Gastrocnemius medialis (tissue), 4 donors: Measurements from ENCODE around the gene RC3H1.

ENCODE experiments used
- POLR2A ChIP-seq, 2 donors: fragments of 450-650 bp; IDR thresholded peaks; one replicate each; pipeline ENCODE4 v1.6.1; 2017; ENCODE audit warnings: antibody characterized with exemption in 2 of 2, mild to moderate bottlenecking in 2 of 2, moderate library complexity in 2 of 2
- TF ChIP-seq, protein P1 (sequence below), 5 experiments: fragments of 450-650 bp in 3 of 5; fragments of 200-600 bp in 2 of 5; sonication (generic) in 2 of 5; IDR thresholded peaks in 4 of 5; conservative IDR thresholded peaks in 1 of 5; 1 replicate in 4 of 5; 2 replicates in 1 of 5; pipeline ENCODE4 v1.5.1; 2016 to 2019; ENCODE audit warnings: antibody characterized with exemption in 5 of 5, mild to moderate bottlenecking in 3 of 5, moderate library complexity in 3 of 5

DNA sequence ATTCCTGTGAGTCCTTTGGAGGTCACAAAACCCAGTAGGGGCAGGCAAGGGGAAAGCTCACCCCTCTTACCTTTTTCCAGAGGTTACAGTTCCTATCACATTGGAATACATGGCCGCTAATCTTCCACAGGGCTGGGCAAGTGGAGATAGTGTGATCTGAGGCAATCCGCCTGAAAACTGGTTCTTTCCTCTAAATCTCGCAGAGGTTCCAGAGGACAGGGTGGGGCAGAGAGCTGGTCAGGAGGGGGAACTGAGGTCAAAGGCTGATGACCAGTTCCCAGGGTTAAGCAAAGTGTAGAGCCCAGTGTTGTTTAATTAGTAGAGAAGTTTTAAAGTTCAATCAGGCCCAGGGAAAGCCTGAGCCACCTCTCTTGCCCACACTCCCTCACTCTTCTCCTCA, 105.0 kb downstream of the RC3H1 start, which contains the start of gene SERPINC1:
- TF ChIP-seq, protein P1, sequence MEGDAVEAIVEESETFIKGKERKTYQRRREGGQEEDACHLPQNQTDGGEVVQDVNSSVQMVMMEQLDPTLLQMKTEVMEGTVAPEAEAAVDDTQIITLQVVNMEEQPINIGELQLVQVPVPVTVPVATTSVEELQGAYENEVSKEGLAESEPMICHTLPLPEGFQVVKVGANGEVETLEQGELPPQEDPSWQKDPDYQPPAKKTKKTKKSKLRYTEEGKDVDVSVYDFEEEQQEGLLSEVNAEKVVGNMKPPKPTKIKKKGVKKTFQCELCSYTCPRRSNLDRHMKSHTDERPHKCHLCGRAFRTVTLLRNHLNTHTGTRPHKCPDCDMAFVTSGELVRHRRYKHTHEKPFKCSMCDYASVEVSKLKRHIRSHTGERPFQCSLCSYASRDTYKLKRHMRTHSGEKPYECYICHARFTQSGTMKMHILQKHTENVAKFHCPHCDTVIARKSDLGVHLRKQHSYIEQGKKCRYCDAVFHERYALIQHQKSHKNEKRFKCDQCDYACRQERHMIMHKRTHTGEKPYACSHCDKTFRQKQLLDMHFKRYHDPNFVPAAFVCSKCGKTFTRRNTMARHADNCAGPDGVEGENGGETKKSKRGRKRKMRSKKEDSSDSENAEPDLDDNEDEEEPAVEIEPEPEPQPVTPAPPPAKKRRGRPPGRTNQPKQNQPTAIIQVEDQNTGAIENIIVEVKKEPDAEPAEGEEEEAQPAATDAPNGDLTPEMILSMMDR (IDR thresholded peaks at IDR 0.05 in 4 of 5, conservative IDR thresholded peaks at IDR 0.05 in 1 of 5) = no peak
- no peak for TF ChIP-seq POLR2A (IDR thresholded peaks at IDR 0.05)
